Hypothalamus (tissue), 51 donors: ENCODE measurements around the gene ZNRF3.
A peak's percentile ranks its signal among the peaks of the same experiment; 100 is the strongest.
"Not testable (repeated sequence)": the region's sequence is repeated elsewhere in the genome, so short reads cannot be mapped to it uniquely, and the experiment has no call there.

Experiments
- DNase-seq, 51 donors: peaks; one replicate each; lab custom pipeline; 2025; lab: John Stamatoyannopoulos, UW

Gene ZNRF3

GRCh38 chr22:29078869-29079207, 195.5 kb downstream of the ZNRF3 start:
- DNase-seq = no peak

- DNase-seq = no peak
Measured at GRCh38 chr22:29079218-29079901, 196.0 kb downstream of the ZNRF3 start.

- DNase-seq = no peak
Measured at GRCh38 chr22:29080106-29080975, 197.0 kb downstream of the ZNRF3 start.

GRCh38 chr22:29081517-29082236, 198.3 kb downstream of the ZNRF3 start:
- no peak for DNase-seq

- DNase-seq = no peak
Measured at GRCh38 chr22:29082826-29083545, 199.6 kb downstream of the ZNRF3 start.

- not testable (repeated sequence) for DNase-seq
Measured at GRCh38 chr22:29083576-29083932, 200.2 kb downstream of the ZNRF3 start.

- no peak for DNase-seq
Measured at GRCh38 chr22:29083933-29084591, 200.7 kb downstream of the ZNRF3 start.

GRCh38 chr22:29087012-29087411, 203.6 kb downstream of the ZNRF3 start:
- DNase-seq = no peak

- DNase-seq = no peak
Measured at GRCh38 chr22:29088809-29089208, 205.4 kb downstream of the ZNRF3 start.

- no peak for DNase-seq
Measured at GRCh38 chr22:29089507-29089906, 206.1 kb downstream of the ZNRF3 start.

GRCh38 chr22:29090039-29090438, 206.7 kb downstream of the ZNRF3 start:
- DNase-seq = no peak

GRCh38 chr22:29092243-29092642, 208.9 kb downstream of the ZNRF3 start:
- no peak for DNase-seq

- no peak for DNase-seq
Measured at GRCh38 chr22:29093030-29093429, 209.7 kb downstream of the ZNRF3 start.

GRCh38 chr22:29093501-29094300, 210.3 kb downstream of the ZNRF3 start:
- DNase-seq = peak in 1 of 51 donors; percentile 21

- no peak for DNase-seq
Measured at GRCh38 chr22:29095459-29095858, 212.1 kb downstream of the ZNRF3 start.

- DNase-seq = peak in 5 of 51 donors; percentile 11 to 29 (median 20)
Measured at GRCh38 chr22:29096736-29097669, 213.6 kb downstream of the ZNRF3 start.

- no peak for DNase-seq
Measured at GRCh38 chr22:29098296-29098695, 214.9 kb downstream of the ZNRF3 start.

- DNase-seq = no peak
Measured at GRCh38 chr22:29102300-29102699, 218.9 kb downstream of the ZNRF3 start.
